Measurements from ENCODE around the gene KLRF1. TPM values are rescaled to one million over a fixed set of nuclear protein-coding genes. Genes with fewer than 3 reads are reported as not detected.
"Not testable (repeated sequence)": the region's sequence is repeated elsewhere in the genome, so short reads cannot be mapped to it uniquely, and the experiment has no call there.

Gene KLRF1
- total RNA-seq, 3 donors from 2014 or later (not counting 1 experiment from before 2014, with no cell fraction given), result 364 to 424 (median 392) TPM

- Histone ChIP-seq H3K4me3 (ENCODE audit: low read length) (no peak overlapping the region), H3K27ac (ENCODE audit: low read length) (no peak overlapping the region), H3K36me3 (ENCODE audit: control insufficient read depth, insufficient read depth, low read length) (no peaks in the 10 kb centered on the region), H3K9me3 (ENCODE audit: control insufficient read depth, insufficient read depth, low read length) (no peaks in the 10 kb centered on the region), H3K4me1 (ENCODE audit: control insufficient read depth, insufficient read depth, low read length) (peaks cover 4% of the 10 kb centered on the region), H3K27me3 (ENCODE audit: control insufficient read depth, insufficient read depth, low read length) (no peaks in the 10 kb centered on the region)
- H3K36me3 Mint-ChIP-seq, result no peaks in the 10 kb centered on the region
- no peaks in the 10 kb centered on the region for H3K27me3 Mint-ChIP-seq (ENCODE audit: low read depth in 2 of 2)
- ATAC-seq, result no peak
- DNase-seq, result no peak
- no peaks in the 10 kb centered on the region for H3K9me3 Mint-ChIP-seq
- no peak overlapping the region for H3K4me3 Mint-ChIP-seq
- H3K27ac Mint-ChIP-seq, result no peak overlapping the region
- TF ChIP-seq, protein P1, sequence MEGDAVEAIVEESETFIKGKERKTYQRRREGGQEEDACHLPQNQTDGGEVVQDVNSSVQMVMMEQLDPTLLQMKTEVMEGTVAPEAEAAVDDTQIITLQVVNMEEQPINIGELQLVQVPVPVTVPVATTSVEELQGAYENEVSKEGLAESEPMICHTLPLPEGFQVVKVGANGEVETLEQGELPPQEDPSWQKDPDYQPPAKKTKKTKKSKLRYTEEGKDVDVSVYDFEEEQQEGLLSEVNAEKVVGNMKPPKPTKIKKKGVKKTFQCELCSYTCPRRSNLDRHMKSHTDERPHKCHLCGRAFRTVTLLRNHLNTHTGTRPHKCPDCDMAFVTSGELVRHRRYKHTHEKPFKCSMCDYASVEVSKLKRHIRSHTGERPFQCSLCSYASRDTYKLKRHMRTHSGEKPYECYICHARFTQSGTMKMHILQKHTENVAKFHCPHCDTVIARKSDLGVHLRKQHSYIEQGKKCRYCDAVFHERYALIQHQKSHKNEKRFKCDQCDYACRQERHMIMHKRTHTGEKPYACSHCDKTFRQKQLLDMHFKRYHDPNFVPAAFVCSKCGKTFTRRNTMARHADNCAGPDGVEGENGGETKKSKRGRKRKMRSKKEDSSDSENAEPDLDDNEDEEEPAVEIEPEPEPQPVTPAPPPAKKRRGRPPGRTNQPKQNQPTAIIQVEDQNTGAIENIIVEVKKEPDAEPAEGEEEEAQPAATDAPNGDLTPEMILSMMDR (IDR thresholded peaks at IDR 0.05), result no peak
- peaks cover 12 to 21% of the 10 kb centered on the region in 2 donors for H3K4me1 Mint-ChIP-seq
- 90% methylated on average over 11 of the region's 11 CpGs for WGBS (ENCODE audit: insufficient coverage)
- intact Hi-C loops (cut with micrococcal nuclease), result no loop called here
These were observed 45.5 kb downstream of the KLRF1 start for GRCh38 chr12:9872742-9873141.

GRCh38 chr12:9876120-9876519 lies 48.8 kb downstream of the KLRF1 start:
- H3K27ac Mint-ChIP-seq; H3K36me3 Mint-ChIP-seq; H3K4me3 ChIP-seq (ENCODE audit: low read length); H3K9me3 Mint-ChIP-seq; ATAC-seq; intact Hi-C loops (cut with micrococcal nuclease); H3K27ac ChIP-seq (ENCODE audit: low read length); H3K27me3 ChIP-seq (ENCODE audit: control insufficient read depth, insufficient read depth, low read length); H3K4me1 Mint-ChIP-seq; H3K4me3 Mint-ChIP-seq; H3K9me3 ChIP-seq (ENCODE audit: control insufficient read depth, insufficient read depth, low read length); H3K36me3 ChIP-seq (ENCODE audit: control insufficient read depth, insufficient read depth, low read length); H3K27me3 Mint-ChIP-seq (ENCODE audit: low read depth in 2 of 2); H3K4me1 ChIP-seq (ENCODE audit: control insufficient read depth, insufficient read depth, low read length); DNase-seq: not testable (repeated sequence)
- WGBS (ENCODE audit: insufficient coverage), result 99% methylated on average over 26 of the region's 26 CpGs

- no peak overlapping the region for H3K4me3 Mint-ChIP-seq
- no peak overlapping the region for H3K27ac Mint-ChIP-seq
- H3K9me3 ChIP-seq (ENCODE audit: control insufficient read depth, insufficient read depth, low read length), result no peaks in the 10 kb centered on the region
- TF ChIP-seq, protein P1 (IDR thresholded peaks at IDR 0.05), result no peak
- ATAC-seq (no peak), DNase-seq (no peak)
- no peaks in the 10 kb centered on the region for H3K4me1 ChIP-seq (ENCODE audit: control insufficient read depth, insufficient read depth, low read length)
- H3K4me3 ChIP-seq (ENCODE audit: low read length), result no peak overlapping the region
- H3K36me3 ChIP-seq (ENCODE audit: control insufficient read depth, insufficient read depth, low read length), result no peaks in the 10 kb centered on the region
- WGBS (ENCODE audit: insufficient coverage), result 91% methylated on average over 4 of the region's 4 CpGs
- H3K4me1 Mint-ChIP-seq, result no peaks in the 10 kb centered on the region
- H3K27me3 ChIP-seq (ENCODE audit: control insufficient read depth, insufficient read depth, low read length), result no peaks in the 10 kb centered on the region
- no peaks in the 10 kb centered on the region for H3K36me3 Mint-ChIP-seq
- no peaks in the 10 kb centered on the region for H3K27me3 Mint-ChIP-seq (ENCODE audit: low read depth in 2 of 2)
- no peaks in the 10 kb centered on the region for H3K9me3 Mint-ChIP-seq
- H3K27ac ChIP-seq (ENCODE audit: low read length), result no peak overlapping the region
- intact Hi-C loops (cut with micrococcal nuclease), result no loop called here
These were observed 53.3 kb downstream of the KLRF1 start for GRCh38 chr12:9880532-9881078.

DNA sequence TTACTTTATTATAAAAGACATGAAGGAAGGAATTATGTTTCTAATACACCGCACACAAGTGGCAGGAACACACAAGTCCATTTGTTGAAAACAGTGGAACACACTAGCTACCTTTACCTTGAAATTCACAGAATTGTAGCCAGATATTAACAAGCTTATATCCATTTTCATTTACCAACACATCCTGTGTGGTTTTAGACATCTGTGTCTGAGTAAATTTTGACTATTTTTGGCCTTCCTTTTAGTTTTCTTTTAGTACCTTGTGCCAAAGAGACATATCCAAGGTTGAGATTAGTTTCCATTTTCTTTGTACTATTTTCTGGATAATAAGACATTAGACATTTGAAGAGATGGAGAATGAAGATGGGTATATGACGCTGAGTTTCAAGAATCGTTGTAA lies 54.0 kb downstream of the KLRF1 start, which contains the start of gene KLRF2:
Gene KLRF2, plus strand, starts transcription at position 244 of the 400 bp plus-strand sequence. Its CDS starts 107 bp downstream, at position 351.
- Mint-ChIP-seq H3K27ac (no peak within 1 kb of the TSS), H3K4me3 (no peak within 1 kb of the TSS), H3K36me3 (no peaks in the 10 kb centered on the region), H3K4me1 (no peaks in the 10 kb centered on the region), H3K27me3 (ENCODE audit: low read depth in 2 of 2) (peaks cover 0 to 1% of the 10 kb centered on the region in 2 donors), H3K9me3 (no peaks in the 10 kb centered on the region)
- no peak within 1 kb of the TSS for H3K27ac ChIP-seq (ENCODE audit: low read length)
- H3K4me1 ChIP-seq (ENCODE audit: control insufficient read depth, insufficient read depth, low read length), result no peaks in the 10 kb centered on the region
- DNase-seq, result no peak
- TF ChIP-seq, protein P1 (IDR thresholded peaks at IDR 0.05), result no peak
- no CpG with 5 or more reads among the region's 3 CpGs for WGBS (ENCODE audit: insufficient coverage)
- H3K36me3 ChIP-seq (ENCODE audit: control insufficient read depth, insufficient read depth, low read length), result no peaks in the 10 kb centered on the region
- no peaks in the 10 kb centered on the region for H3K9me3 ChIP-seq (ENCODE audit: control insufficient read depth, insufficient read depth, low read length)
- ATAC-seq, result no peak
- H3K27me3 ChIP-seq (ENCODE audit: control insufficient read depth, insufficient read depth, low read length), result no peaks in the 10 kb centered on the region
- H3K4me3 ChIP-seq (ENCODE audit: low read length), result no peak within 1 kb of the TSS
- intact Hi-C loops (cut with micrococcal nuclease), result no loop called here

All from natural killer cell (primary cell).